Endothelial cell of umbilical vein (primary cell): ENCODE data around the gene RPL35A. TPM values are rescaled to one million over a fixed set of nuclear protein-coding genes. Genes with fewer than 3 reads are reported as not detected.

Source experiments
- BruUV-seq: library from RNA; stranded (reverse); fragments of 400-500 nt; replicated peaks from 2 replicates; lab custom pipeline; 2021; lab: Mats Ljungman, UMichigan
- CTCF ChIA-PET: fragments of 300-600, 350-600 bp; sonication (Branson Sonifier 250); formaldehyde crosslinking; loops from one replicate; lab custom pipeline; 2021; ENCODE audit warnings: antibody characterized with exemption, inconsistent platforms; lab: Charles Lee
- POLR2A ChIA-PET: fragments of 300-600, 350-600 bp; sonication (Branson Sonifier 250); formaldehyde crosslinking; loops from one replicate; lab custom pipeline; 2021; ENCODE audit warnings: antibody characterized with exemption, inconsistent platforms; lab: Charles Lee
- DNase-seq: peaks from one replicate; pipeline ENCODE4 v3.0.0-alpha.2; 2011; ENCODE audit warnings: low read depth, low spot score
- FAIRE-seq: peaks from 2 replicates; lab custom pipeline; 2011; peaks lifted over from hg19 to GRCh38; lab: Jason Lieb, UNC
- H2AFZ ChIP-seq: 2 replicates; pipeline ENCODE4 v1.6.0; 2012; ENCODE audit warnings: low read depth, low read length, control low read depth, inconsistent platforms
- H3K27ac ChIP-seq: 2 replicates; pipeline ENCODE4 v1.5.1; 2011; ENCODE audit warnings: low read depth, mild to moderate bottlenecking, control low read depth, low read length, moderate library complexity; ENCODE audit not compliant: insufficient read depth
- H3K27me3 ChIP-seq, 2 experiments: 2 replicates each; pipeline versions ENCODE4 v1.6.0 to v1.6.1; 2011; ENCODE audit warnings: low read length in 2 of 2, mixed read lengths in 1 of 2; ENCODE audit not compliant: control insufficient read depth in 2 of 2, insufficient read depth in 2 of 2
- H3K36me3 ChIP-seq, 2 experiments: 2 replicates in 1 of 2; 3 replicates in 1 of 2; pipeline ENCODE4 v1.5.1; 2011; ENCODE audit warnings: low read length in 2 of 2, mild to moderate bottlenecking in 1 of 2, moderate library complexity in 1 of 2; ENCODE audit not compliant: control insufficient read depth in 2 of 2, insufficient read depth in 2 of 2; ENCODE audit errors: extremely low read depth in 1 of 2
- H3K4me1 ChIP-seq: 3 replicates; pipeline ENCODE4 v1.5.1; 2011; ENCODE audit warnings: mild to moderate bottlenecking, low read length; ENCODE audit not compliant: control insufficient read depth, insufficient read depth; ENCODE audit errors: extremely low read depth
- H3K4me2 ChIP-seq: 2 replicates; pipeline ENCODE4 v1.6.1; 2011; ENCODE audit warnings: low read length, control low read depth, mixed read lengths; ENCODE audit not compliant: insufficient read depth
- H3K4me3 ChIP-seq, 3 experiments: fragments of 200-600 bp in 1 of 3; sonication (generic), shearing (Covaris generic) in 1 of 3; replicated peaks in 1 of 3; 2 replicates each; pipeline ENCODE4 v1.5.1; 2011 to 2016; ENCODE audit warnings: control low read depth in 3 of 3, low read length in 3 of 3, mild to moderate bottlenecking in 2 of 3, inconsistent platforms in 1 of 3, low read depth in 1 of 3, moderate library complexity in 1 of 3; ENCODE audit not compliant: insufficient read depth in 1 of 3
- H3K79me2 ChIP-seq: 2 replicates; pipeline ENCODE4 v1.6.0; 2012; ENCODE audit warnings: low read length, inconsistent platforms; ENCODE audit not compliant: control insufficient read depth, insufficient read depth
- H3K9ac ChIP-seq: replicated peaks from 2 replicates; pipeline ENCODE3; 2011; ENCODE audit warnings: low read length, control low read depth; ENCODE audit not compliant: insufficient read depth; ENCODE audit errors: extremely low read depth
- H3K9me1 ChIP-seq: replicated peaks from 3 replicates; pipeline ENCODE4 v1.6.0; 2011; ENCODE audit warnings: mild to moderate bottlenecking, low read length; ENCODE audit not compliant: control insufficient read depth, insufficient read depth; ENCODE audit errors: extremely low read depth
- H3K9me3 ChIP-seq: replicated peaks from 2 replicates; pipeline ENCODE4 v1.5.1; 2012; ENCODE audit warnings: low read length, inconsistent platforms; ENCODE audit not compliant: control insufficient read depth, insufficient read depth
- H4K20me1 ChIP-seq: replicated peaks from 2 replicates; pipeline ENCODE3; 2011; ENCODE audit warnings: mild to moderate bottlenecking, low read length; ENCODE audit not compliant: control insufficient read depth, insufficient read depth; ENCODE audit errors: extremely low read depth
- EZH2 ChIP-seq: IDR thresholded peaks from 2 replicates; pipeline ENCODE4 v1.6.1; 2012; ENCODE audit warnings: borderline replicate concordance, low read depth, mild to moderate bottlenecking, moderate library complexity, low read length, inconsistent platforms; ENCODE audit not compliant: severe bottlenecking
- GATA2 ChIP-seq: IDR thresholded peaks from 2 replicates; pipeline ENCODE4 v1.7.0; 2011; ENCODE audit warnings: low read depth, mild to moderate bottlenecking, moderate library complexity, mixed read lengths, low read length; ENCODE audit not compliant: insufficient read length, insufficient read depth
- MYC ChIP-seq: IDR thresholded peaks from one replicate; pipeline ENCODE4 v1.6.1; 2011; ENCODE audit warnings: mild to moderate bottlenecking, low read depth, low read length
- POLR2A ChIP-seq: IDR thresholded peaks from 2 replicates; pipeline ENCODE4 v1.6.1; 2012; ENCODE audit warnings: low read depth, mild to moderate bottlenecking, control low read depth, low read length
- POLR2AphosphoS5 ChIP-seq: IDR thresholded peaks from 2 replicates; pipeline ENCODE4 v1.6.1; 2012; ENCODE audit warnings: low read depth, mild to moderate bottlenecking, control low read depth, low read length, moderate library complexity; ENCODE audit not compliant: insufficient read depth
- dilution Hi-C: fragments of 300-500 bp; cut with MboI; formaldehyde crosslinking; loops from one replicate; pipeline ENCODE4 v1.15.0; 2019; ENCODE audit warnings: low sequenced_read_pairs; ENCODE audit not compliant: extremely low pct_ligation_motif_present
- intact Hi-C: fragments of 100-400 bp; cut with micrococcal nuclease; formaldehyde crosslinking; loops from one replicate; pipeline ENCODE4 v1.10.0; 2022
- polyA plus RNA-seq, 4 experiments: library from polyadenylated mRNA; depleted of rRNA in 3 of 4; stranded (reverse) in 3 of 4; unstranded in 1 of 4; fragments of >200 nt; gene quantifications; 2 replicates each; pipeline versions ENCODE4 v1.2.1 to v1.2.3, GENCODE V29; 2011 to 2012; ENCODE audit warnings: missing spikeins in 1 of 4
- total RNA-seq: library from RNA; stranded (reverse); gene quantifications from 2 replicates; pipeline ENCODE4 v1.2.3, GENCODE V29; 2021
- TF ChIP-seq, protein P1 (sequence below), 2 donors: IDR thresholded peaks; 1 replicate in 1 of 2; 2 replicates in 1 of 2; pipeline ENCODE4 v1.5.1; 2011; ENCODE audit warnings: low read length in 2 of 2, mild to moderate bottlenecking in 2 of 2, moderate library complexity in 2 of 2, control low read depth in 1 of 2, inconsistent platforms in 1 of 2, low read depth in 1 of 2; ENCODE audit not compliant: insufficient read depth in 1 of 2; ENCODE audit errors: extremely low read depth in 1 of 2
- TF ChIP-seq, protein P2 (sequence below): IDR thresholded peaks from 2 replicates; pipeline ENCODE4 v1.6.1; 2011; ENCODE audit not compliant: insufficient read depth, insufficient read length

Gene RPL35A
- total and polyA plus RNA-seq, 2 donors (not counting 3 experiments of a cell fraction or from before 2014, with no cell fraction given), result 566 to 1,094 TPM

- no peak overlapping the region for H2AFZ ChIP-seq
- ChIA-PET POLR2A (no interaction called here), CTCF (no interaction called here)
- dilution Hi-C loops (no loop called here), intact Hi-C loops (loop anchor here (1.0 kb wide), 1 partner anchor 10 kb away; the partner anchor contains the start of gene LMLN)
- H3K4me2 ChIP-seq, result peak overlapping the region; percentile 91
- H3K36me3 ChIP-seq, result peaks cover 17 to 23% of the 10 kb centered on the region in 2 experiments
- peaks cover 23% of the 10 kb centered on the region for H3K4me1 ChIP-seq
- DNase-seq, result no peak
- TF ChIP-seq, protein P1, sequence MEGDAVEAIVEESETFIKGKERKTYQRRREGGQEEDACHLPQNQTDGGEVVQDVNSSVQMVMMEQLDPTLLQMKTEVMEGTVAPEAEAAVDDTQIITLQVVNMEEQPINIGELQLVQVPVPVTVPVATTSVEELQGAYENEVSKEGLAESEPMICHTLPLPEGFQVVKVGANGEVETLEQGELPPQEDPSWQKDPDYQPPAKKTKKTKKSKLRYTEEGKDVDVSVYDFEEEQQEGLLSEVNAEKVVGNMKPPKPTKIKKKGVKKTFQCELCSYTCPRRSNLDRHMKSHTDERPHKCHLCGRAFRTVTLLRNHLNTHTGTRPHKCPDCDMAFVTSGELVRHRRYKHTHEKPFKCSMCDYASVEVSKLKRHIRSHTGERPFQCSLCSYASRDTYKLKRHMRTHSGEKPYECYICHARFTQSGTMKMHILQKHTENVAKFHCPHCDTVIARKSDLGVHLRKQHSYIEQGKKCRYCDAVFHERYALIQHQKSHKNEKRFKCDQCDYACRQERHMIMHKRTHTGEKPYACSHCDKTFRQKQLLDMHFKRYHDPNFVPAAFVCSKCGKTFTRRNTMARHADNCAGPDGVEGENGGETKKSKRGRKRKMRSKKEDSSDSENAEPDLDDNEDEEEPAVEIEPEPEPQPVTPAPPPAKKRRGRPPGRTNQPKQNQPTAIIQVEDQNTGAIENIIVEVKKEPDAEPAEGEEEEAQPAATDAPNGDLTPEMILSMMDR (IDR thresholded peaks at IDR 0.05; ENCODE audit: extremely low read depth in 1 of 2, insufficient read depth in 1 of 2, low read depth in 1 of 2, low read length in 2 of 2), result no peak
- no peak for TF ChIP-seq GATA2
- TF ChIP-seq, protein P2, sequence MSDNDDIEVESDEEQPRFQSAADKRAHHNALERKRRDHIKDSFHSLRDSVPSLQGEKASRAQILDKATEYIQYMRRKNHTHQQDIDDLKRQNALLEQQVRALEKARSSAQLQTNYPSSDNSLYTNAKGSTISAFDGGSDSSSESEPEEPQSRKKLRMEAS, result no peak
- TF ChIP-seq POLR2AphosphoS5, result no peak
- TF ChIP-seq POLR2A, result no peak
- TF ChIP-seq EZH2, result no peak
- TF ChIP-seq MYC, result no peak
- peaks cover 46% of the 10 kb centered on the region for H3K79me2 ChIP-seq
- peaks cover 2% of the 10 kb centered on the region for H4K20me1 ChIP-seq
- no peak for FAIRE-seq
- no peaks in the 10 kb centered on the region for H3K9me3 ChIP-seq
- peak overlapping the region; percentile 96 for H3K9ac ChIP-seq
- no peaks in the 10 kb centered on the region for H3K27me3 ChIP-seq
- H3K27ac ChIP-seq, result peak overlapping the region; percentile 85
- no peaks in the 10 kb centered on the region for H3K9me1 ChIP-seq
- peak overlapping the region; percentile 61 to 82 (median 82) for H3K4me3 ChIP-seq
- no TSS peak for BruUV-seq
These were observed 679 bp downstream of the RPL35A start for GRCh38 chr3:197950677-197951061.
